ENCODE results near the gene TANC1. TPM values are rescaled to one million over a fixed set of nuclear protein-coding genes. Genes with fewer than 3 reads are reported as not detected.

The TANC1 gene
- total and polyA plus RNA-seq, 3 donors from 2014 or later: 8.6 to 19.3 (median 16.2) TPM

DNA sequence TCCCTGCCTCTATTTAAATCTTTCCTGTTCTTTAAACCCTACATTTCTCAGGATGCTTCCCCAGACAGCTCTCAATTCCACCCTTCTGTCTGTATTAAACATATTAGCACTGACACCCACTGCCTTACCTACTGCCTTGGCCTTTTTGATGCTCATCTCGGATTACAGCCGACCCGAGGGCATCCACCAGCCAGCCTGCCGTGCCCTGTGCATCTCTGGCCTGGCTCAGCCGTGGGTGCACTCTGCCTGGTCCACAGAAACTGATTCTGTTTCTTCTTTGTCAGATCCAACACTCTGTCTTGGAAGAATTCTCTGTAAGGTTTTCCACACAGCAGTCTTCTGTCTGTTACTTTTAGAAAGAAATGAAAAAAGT lies 27.2 kb downstream of the TANC1 start:
- Histone ChIP-seq H3K27ac (no peak overlapping the region), H3K36me3 (ENCODE audit: low read depth, missing control alignments) (no peaks in the 10 kb centered on the region), H3K4me3 (no peak overlapping the region), H3K9me3 (no peaks in the 10 kb centered on the region), H3K4me1 (peaks cover 6% of the 10 kb centered on the region), H3K27me3 (no peaks in the 10 kb centered on the region)
- DNase-seq: no peak
- whole genome bisulfite sequencing, 2 donors: 83 to 87% methylated on average over 5 of the region's 5 CpGs
- intact Hi-C loops (cut with DNase I; ENCODE audit: low total_unique reads): no loop called here
- TF ChIP-seq POLR2A (IDR thresholded peaks at IDR 0.05): no peak
- TF ChIP-seq, protein P1, sequence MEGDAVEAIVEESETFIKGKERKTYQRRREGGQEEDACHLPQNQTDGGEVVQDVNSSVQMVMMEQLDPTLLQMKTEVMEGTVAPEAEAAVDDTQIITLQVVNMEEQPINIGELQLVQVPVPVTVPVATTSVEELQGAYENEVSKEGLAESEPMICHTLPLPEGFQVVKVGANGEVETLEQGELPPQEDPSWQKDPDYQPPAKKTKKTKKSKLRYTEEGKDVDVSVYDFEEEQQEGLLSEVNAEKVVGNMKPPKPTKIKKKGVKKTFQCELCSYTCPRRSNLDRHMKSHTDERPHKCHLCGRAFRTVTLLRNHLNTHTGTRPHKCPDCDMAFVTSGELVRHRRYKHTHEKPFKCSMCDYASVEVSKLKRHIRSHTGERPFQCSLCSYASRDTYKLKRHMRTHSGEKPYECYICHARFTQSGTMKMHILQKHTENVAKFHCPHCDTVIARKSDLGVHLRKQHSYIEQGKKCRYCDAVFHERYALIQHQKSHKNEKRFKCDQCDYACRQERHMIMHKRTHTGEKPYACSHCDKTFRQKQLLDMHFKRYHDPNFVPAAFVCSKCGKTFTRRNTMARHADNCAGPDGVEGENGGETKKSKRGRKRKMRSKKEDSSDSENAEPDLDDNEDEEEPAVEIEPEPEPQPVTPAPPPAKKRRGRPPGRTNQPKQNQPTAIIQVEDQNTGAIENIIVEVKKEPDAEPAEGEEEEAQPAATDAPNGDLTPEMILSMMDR (IDR thresholded peaks at IDR 0.05): no peak

- no peak for TF ChIP-seq POLR2A (IDR thresholded peaks at IDR 0.05)
- TF ChIP-seq, protein P1 (IDR thresholded peaks at IDR 0.05): peak in 2 of 3 experiments; percentile 14 to 63
- intact Hi-C loops (cut with DNase I; ENCODE audit: low total_unique reads): no loop called here
- no peak overlapping the region for H3K27ac ChIP-seq
- no peak for DNase-seq
- H3K36me3 ChIP-seq (ENCODE audit: low read depth, missing control alignments): no peaks in the 10 kb centered on the region
- no peaks in the 10 kb centered on the region for H3K27me3 ChIP-seq
- 94 to 97% methylated on average over 4 of the region's 4 CpGs for WGBS, 2 donors
- H3K9me3 ChIP-seq: no peaks in the 10 kb centered on the region
- H3K4me1 ChIP-seq: peaks cover 6% of the 10 kb centered on the region
- H3K4me3 ChIP-seq: no peak overlapping the region
These were observed 28.0 kb downstream of the TANC1 start for GRCh38 chr2:158996378-158996993.

DNA sequence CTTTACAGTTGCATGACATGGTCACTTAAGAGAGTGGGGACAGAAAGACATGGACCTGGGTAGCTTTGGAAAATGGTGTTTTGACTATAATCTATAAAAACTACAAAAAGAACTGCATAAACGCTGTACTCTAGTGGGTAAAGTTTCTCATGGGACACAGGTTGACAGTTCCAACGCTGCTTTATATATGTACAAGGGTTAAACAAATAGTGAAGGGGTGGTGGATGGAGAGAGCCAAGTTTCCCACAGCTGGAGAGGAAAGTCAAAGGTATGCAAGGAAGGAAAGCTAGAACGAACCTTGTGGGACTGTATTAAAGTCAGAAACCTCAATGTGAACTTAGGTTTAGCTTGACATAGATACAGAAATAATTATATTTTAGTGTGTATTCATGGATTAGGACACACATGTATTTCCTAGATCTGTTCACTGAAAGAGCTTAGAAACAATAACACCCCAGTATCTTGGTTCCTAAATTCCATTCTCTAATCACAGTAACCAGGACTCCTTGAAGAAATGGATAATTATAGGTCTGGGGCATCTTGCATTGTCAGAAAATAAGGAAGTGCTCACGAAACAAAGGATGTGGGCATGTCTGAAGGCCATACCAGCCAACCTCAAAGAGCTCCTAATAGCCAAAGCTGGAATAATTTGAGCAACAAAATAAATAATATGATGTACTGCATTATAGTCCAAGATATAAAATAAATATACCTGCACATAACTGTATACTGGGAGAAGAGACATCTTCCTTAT lies 28.8 kb downstream of the TANC1 start:
- no peak for TF ChIP-seq POLR2A (IDR thresholded peaks at IDR 0.05)
- TF ChIP-seq, protein P1 (IDR thresholded peaks at IDR 0.05): no peak
- Histone ChIP-seq H3K27ac (no peak overlapping the region), H3K27me3 (no peaks in the 10 kb centered on the region), H3K4me1 (peaks cover 6% of the 10 kb centered on the region), H3K36me3 (ENCODE audit: low read depth, missing control alignments) (no peaks in the 10 kb centered on the region), H3K4me3 (no peak overlapping the region), H3K9me3 (no peaks in the 10 kb centered on the region)
- no peak for DNase-seq
- intact Hi-C loops (cut with DNase I; ENCODE audit: low total_unique reads): no loop called here
- 50 to 62% methylated on average over 4 of the region's 4 CpGs for WGBS, 2 donors

- Histone ChIP-seq H3K4me3 (no peak overlapping the region), H3K27me3 (no peaks in the 10 kb centered on the region), H3K36me3 (ENCODE audit: low read depth, missing control alignments) (no peaks in the 10 kb centered on the region), H3K9me3 (no peaks in the 10 kb centered on the region), H3K27ac (no peak overlapping the region), H3K4me1 (peaks cover 6% of the 10 kb centered on the region)
- 59 to 68% methylated on average over 6 of the region's 6 CpGs for WGBS, 2 donors
- TF ChIP-seq, protein P1 (IDR thresholded peaks at IDR 0.05): no peak
- intact Hi-C loops (cut with DNase I; ENCODE audit: low total_unique reads): no loop called here
- DNase-seq: no peak
These were observed 30.3 kb downstream of the TANC1 start for GRCh38 chr2:158998551-158999248.

All from testis (tissue), 3 donors.